ENCODE results near the gene BAIAP2L1. TPM values are rescaled to one million over a fixed set of nuclear protein-coding genes. Genes with fewer than 3 reads are reported as not detected.

Gene BAIAP2L1
- total RNA-seq, 2 experiments from 2014 or later = 0.65 to 0.68 TPM

- Mint-ChIP-seq H3K36me3 (ENCODE audit: low read depth) (peaks cover 2% of the 10 kb centered on the region), H3K4me3 (no peak overlapping the region), H3K27ac (no peak overlapping the region), H3K9me3 (no peaks in the 10 kb centered on the region), H3K27me3 (no peaks in the 10 kb centered on the region), H3K4me1 (no peaks in the 10 kb centered on the region)
- DNase-seq = no peak
- POLR2A ChIA-PET = interaction anchor here (1.0 to 1.3 kb wide), 2 partner anchors 16 to 17 kb away, joined by 3 read pairs; no protein-coding TSS in a partner anchor
- CTCF ChIA-PET = interaction anchor here (1.4 kb wide), 1 partner anchor 17 kb away, joined by 4 read pairs; no protein-coding TSS in a partner anchor
Observed at GRCh38 chr7:98267303-98267702, 133.6 kb downstream of the BAIAP2L1 start.

GRCh38 chr7:98266840-98267239 lies 134.1 kb downstream of the BAIAP2L1 start:
- H3K27ac Mint-ChIP-seq = no peak overlapping the region
- no peak for DNase-seq
- ChIA-PET POLR2A (interaction anchor here (1.0 kb wide), 1 partner anchor 17 kb away, joined by 3 read pairs; no protein-coding TSS in a partner anchor), CTCF (interaction anchor here (1.4 to 1.9 kb wide), 2 partner anchors 12 to 16 kb away, joined by 4 to 5 read pairs; no protein-coding TSS in a partner anchor)
- H3K9me3 Mint-ChIP-seq = no peaks in the 10 kb centered on the region
- H3K27me3 Mint-ChIP-seq = no peaks in the 10 kb centered on the region
- no peaks in the 10 kb centered on the region for H3K4me1 Mint-ChIP-seq
- H3K36me3 Mint-ChIP-seq (ENCODE audit: low read depth) = peaks cover 7% of the 10 kb centered on the region
- no peak overlapping the region for H3K4me3 Mint-ChIP-seq

GRCh38 chr7:98265841-98266271 lies 135.0 kb downstream of the BAIAP2L1 start:
- H3K36me3 Mint-ChIP-seq (ENCODE audit: low read depth) = peaks cover 14% of the 10 kb centered on the region
- H3K4me3 Mint-ChIP-seq = no peak overlapping the region
- DNase-seq = no peak
- ChIA-PET CTCF (interaction anchor here (0.7 to 1.9 kb wide), 5 partner anchors 13 to 1067 kb away, joined by 3 to 5 read pairs (median 3); no protein-coding TSS in a partner anchor), POLR2A (no interaction called here)
- no peak overlapping the region for H3K27ac Mint-ChIP-seq
- H3K9me3 Mint-ChIP-seq = no peaks in the 10 kb centered on the region
- H3K4me1 Mint-ChIP-seq = no peaks in the 10 kb centered on the region
- no peaks in the 10 kb centered on the region for H3K27me3 Mint-ChIP-seq

- Mint-ChIP-seq H3K36me3 (ENCODE audit: low read depth) (peaks cover 42% of the 10 kb centered on the region), H3K4me3 (no peak overlapping the region), H3K4me1 (peaks cover 31% of the 10 kb centered on the region), H3K27me3 (no peaks in the 10 kb centered on the region), H3K27ac (no peak overlapping the region), H3K9me3 (no peaks in the 10 kb centered on the region)
- POLR2A ChIA-PET = no interaction called here
- no peak for DNase-seq
- CTCF ChIA-PET = no interaction called here
Observed at GRCh38 chr7:98257701-98258100, 143.2 kb downstream of the BAIAP2L1 start.

GRCh38 chr7:98256431-98256830 lies 144.5 kb downstream of the BAIAP2L1 start:
- Mint-ChIP-seq H3K4me1 (peaks cover 36% of the 10 kb centered on the region), H3K9me3 (no peaks in the 10 kb centered on the region), H3K27ac (peak overlapping the region; percentile 26), H3K36me3 (ENCODE audit: low read depth) (peaks cover 34% of the 10 kb centered on the region), H3K4me3 (no peak overlapping the region), H3K27me3 (no peaks in the 10 kb centered on the region)
- no peak for DNase-seq
- CTCF ChIA-PET = no interaction called here
- POLR2A ChIA-PET = no interaction called here

GRCh38 chr7:98254951-98255610 lies 145.8 kb downstream of the BAIAP2L1 start:
- peaks cover 46% of the 10 kb centered on the region for H3K4me1 Mint-ChIP-seq
- CTCF ChIA-PET = interaction anchor here (0.5 kb wide), 1 partner anchor 16 kb away, joined by 3 read pairs; no protein-coding TSS in a partner anchor
- H3K4me3 Mint-ChIP-seq = no peak overlapping the region
- POLR2A ChIA-PET = interaction anchor here (1.7 kb wide), 1 partner anchor 148 kb away, joined by 5 read pairs; no protein-coding TSS in a partner anchor
- H3K9me3 Mint-ChIP-seq = no peaks in the 10 kb centered on the region
- H3K27me3 Mint-ChIP-seq = no peaks in the 10 kb centered on the region
- peak; percentile 59 for DNase-seq
- peaks cover 27% of the 10 kb centered on the region for H3K36me3 Mint-ChIP-seq (ENCODE audit: low read depth)
- H3K27ac Mint-ChIP-seq = peak overlapping the region; percentile 77

GRCh38 chr7:98254516-98254915 lies 146.4 kb downstream of the BAIAP2L1 start:
- DNase-seq = no peak
- POLR2A ChIA-PET = interaction anchor here (1.7 kb wide), 1 partner anchor 147 kb away, joined by 5 read pairs; no protein-coding TSS in a partner anchor
- peaks cover 30% of the 10 kb centered on the region for H3K36me3 Mint-ChIP-seq (ENCODE audit: low read depth)

GRCh38 chr7:98252425-98253054 lies 148.3 kb downstream of the BAIAP2L1 start:
- CTCF ChIA-PET = interaction anchor here (1.3 kb wide), 1 partner anchor 13 kb away, joined by 3 read pairs; no protein-coding TSS in a partner anchor

More at GRCh38 chr7:98254516-98254915, 146.4 kb downstream of the BAIAP2L1 start:
- Mint-ChIP-seq H3K27me3 (no peaks in the 10 kb centered on the region), H3K9me3 (no peaks in the 10 kb centered on the region), H3K4me1 (peaks cover 52% of the 10 kb centered on the region), H3K27ac (peak overlapping the region; percentile 77), H3K4me3 (no peak overlapping the region)
- CTCF ChIA-PET = interaction anchor here (0.5 kb wide), 1 partner anchor 17 kb away, joined by 3 read pairs; no protein-coding TSS in a partner anchor

GRCh38 chr7:98251601-98252424 lies 149.1 kb downstream of the BAIAP2L1 start, which contains the start of gene TECPR1:
TSS of gene TECPR1 (minus strand) at chr7:98252232. CDS start at chr7:98246146, 6,086 bp downstream.
- Mint-ChIP-seq H3K4me3 (peak within 1 kb of the TSS; percentile 95), H3K9me3 (no peaks in the 10 kb centered on the region), H3K4me1 (peaks cover 63% of the 10 kb centered on the region), H3K36me3 (ENCODE audit: low read depth) (peaks cover 35% of the 10 kb centered on the region), H3K27me3 (no peaks in the 10 kb centered on the region), H3K27ac (peak within 1 kb of the TSS; percentile 99)
- CTCF ChIA-PET = interaction anchor here (1.3 to 2.2 kb wide), 2 partner anchors 14 to 49 kb away, joined by 3 to 9 read pairs; no protein-coding TSS in a partner anchor
- POLR2A ChIA-PET = interaction anchor here (1.2 to 3.1 kb wide), 11 partner anchors 8 to 626 kb away, joined by 3 to 33 read pairs (median 5); partner anchors contain the start of genes BRI3 and TRRAP
- DNase-seq = peak; percentile 93

More at GRCh38 chr7:98252425-98253054, 148.3 kb downstream of the BAIAP2L1 start:
- Mint-ChIP-seq H3K27ac (peak overlapping the region; percentile 99), H3K4me1 (peaks cover 65% of the 10 kb centered on the region), H3K27me3 (no peaks in the 10 kb centered on the region), H3K4me3 (peak overlapping the region; percentile 95), H3K9me3 (no peaks in the 10 kb centered on the region), H3K36me3 (ENCODE audit: low read depth) (peaks cover 38% of the 10 kb centered on the region)
- DNase-seq = no peak
- POLR2A ChIA-PET = interaction anchor here (1.4 to 3.1 kb wide), 3 partner anchors 32 to 626 kb away, joined by 3 to 33 read pairs (median 3); partner anchors contain the start of gene TRRAP

- peak; percentile 59 for DNase-seq
- Mint-ChIP-seq H3K9me3 (no peaks in the 10 kb centered on the region), H3K27ac (peak overlapping the region; percentile 99), H3K4me3 (peak overlapping the region; percentile 95), H3K27me3 (no peaks in the 10 kb centered on the region), H3K4me1 (peaks cover 57% of the 10 kb centered on the region), H3K36me3 (ENCODE audit: low read depth) (peaks cover 29% of the 10 kb centered on the region)
- ChIA-PET CTCF (interaction anchor here (1.0 to 2.2 kb wide), 3 partner anchors 49 to 230 kb away, joined by 3 to 9 read pairs (median 7); no protein-coding TSS in a partner anchor), POLR2A (interaction anchor here (0.8 to 3.1 kb wide), 16 partner anchors 9 to 628 kb away, joined by 3 to 33 read pairs (median 4); partner anchors contain the start of genes BRI3 and TRRAP)
Observed at GRCh38 chr7:98251231-98251600, 149.7 kb downstream of the BAIAP2L1 start.

GRCh38 chr7:98250789-98251188 lies 150.1 kb downstream of the BAIAP2L1 start:
- ChIA-PET CTCF (interaction anchor here (0.6 to 2.2 kb wide), 7 partner anchors 9 to 230 kb away, joined by 3 to 9 read pairs (median 4); no protein-coding TSS in a partner anchor), POLR2A (interaction anchor here (0.8 to 3.1 kb wide), 17 partner anchors 9 to 629 kb away, joined by 3 to 33 read pairs (median 4); partner anchors contain the start of genes BRI3 and TRRAP)
- H3K27ac Mint-ChIP-seq = peak overlapping the region; percentile 99
- no peaks in the 10 kb centered on the region for H3K9me3 Mint-ChIP-seq
- H3K36me3 Mint-ChIP-seq (ENCODE audit: low read depth) = peaks cover 28% of the 10 kb centered on the region
- peak overlapping the region; percentile 95 for H3K4me3 Mint-ChIP-seq
- H3K4me1 Mint-ChIP-seq = peaks cover 53% of the 10 kb centered on the region
- DNase-seq = peak; percentile 66
- H3K27me3 Mint-ChIP-seq = no peaks in the 10 kb centered on the region

- Mint-ChIP-seq H3K4me1 (peaks cover 43% of the 10 kb centered on the region), H3K27ac (peak overlapping the region; percentile 99), H3K36me3 (ENCODE audit: low read depth) (peaks cover 29% of the 10 kb centered on the region), H3K4me3 (peak overlapping the region; percentile 37), H3K9me3 (no peaks in the 10 kb centered on the region), H3K27me3 (no peaks in the 10 kb centered on the region)
- ChIA-PET CTCF (interaction anchor here (0.7 to 1.7 kb wide), 2 partner anchors 143 to 215 kb away, joined by 3 to 5 read pairs; no protein-coding TSS in a partner anchor), POLR2A (no interaction called here)
- DNase-seq = no peak
Observed at GRCh38 chr7:98249106-98249505, 151.8 kb downstream of the BAIAP2L1 start.
